Esophagus squamous epithelium (tissue), 5 donors: ENCODE data around the gene MBOAT2. TPM values are rescaled to one million over a fixed set of nuclear protein-coding genes. Genes with fewer than 3 reads are reported as not detected.

ENCODE experiments used
- DNase-seq: peaks from one replicate; lab custom pipeline; 2025; lab: John Stamatoyannopoulos, UW
- H3K27ac ChIP-seq, 4 donors: fragments of 200-600 bp; sonication (generic); one replicate each; pipeline ENCODE4 v1.5.1; 2016 to 2019; ENCODE audit warnings: mild to moderate bottlenecking in 1 of 4
- H3K27me3 ChIP-seq, 4 donors: fragments of 200-600 bp; sonication (generic); 1 replicate in 3 of 4; 2 replicates in 1 of 4; pipeline versions ENCODE4 v1.5.1 to v1.6.0; 2017 to 2021; ENCODE audit warnings: antibody characterized with exemption in 1 of 4
- H3K36me3 ChIP-seq, 3 donors: fragments of 200-600 bp; sonication (generic); one replicate each; pipeline ENCODE4 v1.5.1; 2016 to 2019
- H3K4me1 ChIP-seq, 3 donors: fragments of 200-600 bp; sonication (generic); one replicate each; pipeline ENCODE4 v1.5.1; 2017 to 2019
- H3K4me3 ChIP-seq, 4 donors: fragments of 200-600 bp; sonication (generic); 1 replicate in 3 of 4; 2 replicates in 1 of 4; pipeline ENCODE4 v1.5.1; 2016 to 2019; ENCODE audit warnings: mild to moderate bottlenecking in 2 of 4, moderate library complexity in 1 of 4
- H3K9me3 ChIP-seq, 3 donors: fragments of 200-600 bp; sonication (generic); one replicate each; pipeline ENCODE4 v1.5.1; 2016 to 2019
- POLR2A ChIP-seq, 4 donors: fragments of 450-650 bp; IDR thresholded peaks; one replicate each; pipeline ENCODE4 v1.6.1; 2017; ENCODE audit warnings: antibody characterized with exemption in 4 of 4, mild to moderate bottlenecking in 4 of 4, moderate library complexity in 3 of 4
- WGBS, 2 donors: methylation state at CpG; one replicate each; pipeline ENCODE4 v1.1.5; 2018; 5-methylcytosine and 5-hydroxymethylcytosine counted together
- intact Hi-C: fragments of 100-400 bp; cut with DNase I; formaldehyde crosslinking; loops from one replicate; pipeline ENCODE4 v1.15.0; 2022
- total RNA-seq, 4 donors: library from RNA; depleted of rRNA; stranded (reverse); fragments of >200 nt; gene quantifications; one replicate each; pipeline ENCODE4 v1.1.0, GENCODE V29; 2016
- TF ChIP-seq, protein P1 (sequence below), 6 experiments: fragments of 450-650 bp in 4 of 6; fragments of 200-600 bp in 2 of 6; sonication (generic) in 2 of 6; IDR thresholded peaks; one replicate each; pipeline ENCODE4 v1.5.1; 2016 to 2019; ENCODE audit warnings: antibody characterized with exemption in 6 of 6, mild to moderate bottlenecking in 4 of 6, moderate library complexity in 4 of 6
- donor health status: DM: yes; HTN: yes; CAD: no.

The MBOAT2 gene
- total RNA-seq, 4 donors from 2014 or later = 56.6 to 110 (median 73.1) TPM

DNA sequence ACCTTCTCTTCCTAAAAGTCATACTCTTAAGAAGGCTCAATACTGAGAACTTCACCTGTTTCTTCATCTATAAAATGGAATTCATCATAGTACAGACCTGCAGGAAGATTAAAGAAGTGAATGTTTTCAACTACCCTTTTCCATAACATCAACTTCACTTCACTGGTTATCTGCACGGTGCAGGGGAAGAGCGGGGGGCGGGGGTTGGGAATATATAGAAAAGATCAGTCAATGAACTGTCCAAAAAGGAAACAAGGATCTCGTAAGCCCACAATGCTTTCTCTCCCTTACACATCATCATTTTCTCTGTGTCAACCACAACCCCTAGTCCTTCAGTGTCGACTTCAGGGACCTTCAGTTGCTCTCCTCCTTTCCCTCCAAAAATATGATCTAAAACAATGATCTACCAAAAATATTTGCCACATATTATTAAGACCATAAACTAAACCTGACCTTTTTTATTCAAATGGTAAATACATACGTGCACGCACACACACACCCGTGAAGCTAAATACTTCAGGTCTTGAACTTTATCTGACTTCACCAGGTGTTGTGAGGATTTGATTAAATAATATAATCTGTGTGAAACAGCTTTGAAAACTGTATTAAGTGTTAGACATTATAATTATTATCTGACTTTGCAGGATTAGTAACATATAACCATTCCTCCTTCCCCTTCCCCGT lies 4.9 kb downstream of the MBOAT2 start:
- H3K4me1 ChIP-seq = peaks cover 0 to 35% (median 0%) of the 10 kb centered on the region in 3 donors
- H3K4me3 ChIP-seq = no peak overlapping the region
- TF ChIP-seq POLR2A (IDR thresholded peaks at IDR 0.05) = no peak
- TF ChIP-seq, protein P1, sequence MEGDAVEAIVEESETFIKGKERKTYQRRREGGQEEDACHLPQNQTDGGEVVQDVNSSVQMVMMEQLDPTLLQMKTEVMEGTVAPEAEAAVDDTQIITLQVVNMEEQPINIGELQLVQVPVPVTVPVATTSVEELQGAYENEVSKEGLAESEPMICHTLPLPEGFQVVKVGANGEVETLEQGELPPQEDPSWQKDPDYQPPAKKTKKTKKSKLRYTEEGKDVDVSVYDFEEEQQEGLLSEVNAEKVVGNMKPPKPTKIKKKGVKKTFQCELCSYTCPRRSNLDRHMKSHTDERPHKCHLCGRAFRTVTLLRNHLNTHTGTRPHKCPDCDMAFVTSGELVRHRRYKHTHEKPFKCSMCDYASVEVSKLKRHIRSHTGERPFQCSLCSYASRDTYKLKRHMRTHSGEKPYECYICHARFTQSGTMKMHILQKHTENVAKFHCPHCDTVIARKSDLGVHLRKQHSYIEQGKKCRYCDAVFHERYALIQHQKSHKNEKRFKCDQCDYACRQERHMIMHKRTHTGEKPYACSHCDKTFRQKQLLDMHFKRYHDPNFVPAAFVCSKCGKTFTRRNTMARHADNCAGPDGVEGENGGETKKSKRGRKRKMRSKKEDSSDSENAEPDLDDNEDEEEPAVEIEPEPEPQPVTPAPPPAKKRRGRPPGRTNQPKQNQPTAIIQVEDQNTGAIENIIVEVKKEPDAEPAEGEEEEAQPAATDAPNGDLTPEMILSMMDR (IDR thresholded peaks at IDR 0.05) = no peak
- H3K9me3 ChIP-seq = no peaks in the 10 kb centered on the region
- H3K27me3 ChIP-seq = no peaks in the 10 kb centered on the region
- H3K36me3 ChIP-seq = no peaks in the 10 kb centered on the region
- WGBS, 2 donors = 85 to 86% methylated on average over 9 of the region's 9 CpGs
- intact Hi-C loops = no loop called here
- no peak for DNase-seq
- H3K27ac ChIP-seq = no peak overlapping the region

DNA sequence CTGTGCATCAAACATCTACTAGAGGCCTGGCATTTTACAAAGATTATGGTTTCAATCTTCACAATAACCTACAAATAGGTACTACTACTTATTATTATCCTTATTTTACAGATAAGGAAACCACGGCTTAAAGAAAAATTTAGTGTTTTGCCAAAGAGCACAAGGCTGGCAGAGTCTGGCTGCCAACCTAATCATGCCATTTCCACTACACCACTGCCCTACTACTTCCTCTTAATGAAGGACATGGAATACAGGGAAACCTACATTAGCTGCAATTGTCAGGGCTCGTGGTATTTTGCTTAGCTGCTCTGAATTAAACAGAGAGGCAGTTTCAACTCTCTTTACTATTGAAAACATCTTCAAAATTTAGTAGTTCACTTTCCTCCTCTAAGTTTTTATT lies 5.9 kb downstream of the MBOAT2 start:
- WGBS, 2 donors = 74 to 78% methylated on average over 2 of the region's 2 CpGs
- TF ChIP-seq, protein P1 (IDR thresholded peaks at IDR 0.05) = no peak
- no peak for TF ChIP-seq POLR2A (IDR thresholded peaks at IDR 0.05)
- Histone ChIP-seq H3K4me3 (no peak overlapping the region), H3K27ac (no peak overlapping the region), H3K4me1 (peaks cover 0 to 32% (median 0%) of the 10 kb centered on the region in 3 donors), H3K9me3 (no peaks in the 10 kb centered on the region), H3K36me3 (no peaks in the 10 kb centered on the region), H3K27me3 (no peaks in the 10 kb centered on the region)
- intact Hi-C loops = no loop called here
- DNase-seq = no peak

DNA sequence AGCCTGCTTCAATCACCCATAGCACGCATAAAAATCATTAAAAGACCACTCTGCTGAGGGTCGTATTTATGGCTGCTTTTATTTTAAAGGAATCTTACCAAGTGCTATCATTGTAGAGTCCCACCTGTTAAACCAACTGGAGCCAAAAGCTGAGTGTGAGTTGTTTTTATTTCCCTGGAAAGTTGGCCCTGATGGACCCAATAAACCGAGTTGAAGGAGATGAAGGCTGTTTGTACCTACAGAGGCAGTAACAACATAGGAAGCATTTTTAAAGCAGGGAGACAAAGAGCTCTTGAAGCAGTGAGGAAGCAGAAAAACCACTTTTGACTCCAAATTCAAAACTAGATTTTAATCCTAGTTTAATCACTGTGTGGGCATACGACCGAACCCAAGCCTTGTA lies 6.4 kb downstream of the MBOAT2 start:
- Histone ChIP-seq H3K4me3 (no peak overlapping the region), H3K27me3 (no peaks in the 10 kb centered on the region), H3K36me3 (no peaks in the 10 kb centered on the region), H3K27ac (no peak overlapping the region), H3K9me3 (no peaks in the 10 kb centered on the region), H3K4me1 (peaks cover 0 to 26% (median 0%) of the 10 kb centered on the region in 3 donors)
- 73 to 79% methylated on average over 5 of the region's 5 CpGs for WGBS, 2 donors
- intact Hi-C loops = no loop called here
- TF ChIP-seq POLR2A (IDR thresholded peaks at IDR 0.05) = no peak
- TF ChIP-seq, protein P1 (IDR thresholded peaks at IDR 0.05) = no peak
- no peak for DNase-seq

DNA sequence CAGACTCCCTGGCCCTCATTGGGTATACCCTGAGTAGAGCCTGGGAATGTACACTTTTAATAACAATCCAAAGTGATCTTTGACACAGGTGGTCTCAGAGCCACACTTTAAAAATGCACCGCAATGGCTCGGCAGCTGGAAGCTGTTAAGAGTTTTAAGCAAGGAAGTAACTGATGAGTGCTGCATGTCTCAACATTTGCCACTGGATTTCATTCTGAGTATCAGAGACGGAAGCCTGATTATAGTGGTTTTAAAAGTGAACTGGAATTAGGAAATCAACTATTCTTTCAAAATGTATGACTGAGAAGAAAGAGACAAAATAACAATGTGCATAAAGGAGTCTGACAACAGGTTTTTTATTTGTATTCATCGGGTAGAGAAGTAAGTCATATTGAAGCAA lies 7.5 kb downstream of the MBOAT2 start:
- no peaks in the 10 kb centered on the region for H3K27me3 ChIP-seq
- H3K36me3 ChIP-seq = no peaks in the 10 kb centered on the region
- no peak for DNase-seq
- no peak overlapping the region for H3K27ac ChIP-seq
- H3K9me3 ChIP-seq = no peaks in the 10 kb centered on the region
- H3K4me1 ChIP-seq = peaks cover 0 to 15% (median 0%) of the 10 kb centered on the region in 3 donors
- intact Hi-C loops = no loop called here
- no peak for TF ChIP-seq POLR2A (IDR thresholded peaks at IDR 0.05)
- TF ChIP-seq, protein P1 (IDR thresholded peaks at IDR 0.05) = no peak
- WGBS, 2 donors = 50 to 67% methylated on average over 4 of the region's 4 CpGs
- no peak overlapping the region for H3K4me3 ChIP-seq

DNA sequence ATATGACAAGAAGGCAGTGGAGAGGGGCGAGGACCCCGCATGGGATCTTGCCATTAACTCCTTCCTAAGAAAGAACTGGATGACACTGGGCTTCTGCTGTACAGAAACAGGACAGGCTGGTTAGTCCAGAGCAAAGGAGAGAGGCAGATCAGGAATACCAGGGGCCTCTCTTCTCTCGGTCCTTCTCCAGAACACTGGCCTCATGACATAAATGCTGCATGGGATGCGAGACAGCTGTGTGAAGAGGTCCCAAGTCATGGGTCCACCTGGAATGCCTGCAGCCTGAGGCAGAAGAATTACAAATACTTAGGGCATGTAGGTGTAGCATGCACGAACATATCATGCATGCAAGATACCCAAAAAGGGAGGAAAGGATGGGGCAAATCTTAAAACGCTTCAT lies 9.1 kb downstream of the MBOAT2 start:
- WGBS, 2 donors = 73 to 85% methylated on average over 5 to 6 of the region's 6 CpGs
- DNase-seq = no peak
- Histone ChIP-seq H3K9me3 (no peaks in the 10 kb centered on the region), H3K27ac (no peak overlapping the region), H3K27me3 (no peaks in the 10 kb centered on the region), H3K4me3 (no peak overlapping the region), H3K4me1 (peaks cover 0 to 12% (median 0%) of the 10 kb centered on the region in 3 donors), H3K36me3 (no peaks in the 10 kb centered on the region)
- TF ChIP-seq, protein P1 (IDR thresholded peaks at IDR 0.05) = no peak
- no peak for TF ChIP-seq POLR2A (IDR thresholded peaks at IDR 0.05)
- intact Hi-C loops = no loop called here
